ELF-1 (cell line): ENCODE data around the gene NTHL1.

ENCODE experiments used
- DNase-seq: peaks from one replicate; pipeline ENCODE4 v3.0.0-alpha.2; 2016; ENCODE audit warnings: low read depth, low spot score

NTHL1 gene

DNA sequence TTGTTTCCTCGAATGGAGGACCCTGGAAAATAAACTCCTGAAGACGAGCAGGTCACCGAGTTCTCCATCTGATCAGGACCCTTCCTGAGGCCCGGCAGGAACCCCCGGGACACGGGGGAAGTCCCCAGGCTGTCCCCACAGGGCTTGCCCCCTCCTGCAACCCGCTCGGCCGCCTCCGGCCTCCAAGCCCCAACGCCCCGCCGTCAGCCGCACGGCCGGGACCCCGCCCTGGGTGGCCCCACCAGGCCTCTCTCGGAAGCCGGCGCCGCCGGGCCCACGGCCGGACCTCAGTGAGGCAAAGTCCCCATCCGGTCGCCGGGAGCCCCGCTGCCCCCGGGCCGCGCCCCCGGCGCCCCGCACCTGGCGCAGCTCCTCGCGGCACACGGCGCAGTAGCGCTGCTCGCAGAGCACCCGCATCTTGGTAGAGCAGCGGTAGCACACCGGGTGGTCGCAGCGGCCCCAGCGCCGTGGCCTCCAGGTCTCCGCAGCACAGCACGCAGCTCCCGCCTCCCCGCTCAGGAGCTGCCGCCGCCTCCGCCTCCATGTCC, 38.4 kb downstream of the NTHL1 start:
- DNase-seq: no peak

DNA sequence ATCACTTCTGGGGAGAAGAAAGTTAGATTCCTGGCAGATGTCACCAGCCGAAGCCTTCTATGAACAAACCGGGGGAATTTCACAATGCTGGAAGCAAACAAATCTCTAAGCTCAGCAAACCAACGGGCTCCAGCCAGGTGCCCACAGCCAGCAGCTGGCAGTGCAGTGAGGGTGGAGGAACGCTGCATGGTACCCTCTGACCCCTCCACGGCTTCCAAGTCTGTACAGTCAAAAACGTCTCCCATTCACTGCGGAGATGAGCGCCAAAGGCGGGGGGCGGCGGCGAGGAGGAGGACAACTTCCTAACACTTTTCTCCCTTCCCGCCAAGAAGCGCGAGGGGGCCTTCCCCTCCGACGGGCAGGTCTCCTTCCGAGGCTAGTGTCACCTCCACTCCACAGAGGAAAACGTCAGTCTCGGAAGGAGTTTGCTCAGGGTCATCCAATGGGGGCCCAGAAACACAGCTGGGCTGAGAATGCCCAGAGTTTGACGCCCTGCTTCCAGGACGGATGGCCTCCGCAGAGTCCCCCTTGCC, 38.9 kb downstream of the NTHL1 start:
- DNase-seq: no peak

DNA sequence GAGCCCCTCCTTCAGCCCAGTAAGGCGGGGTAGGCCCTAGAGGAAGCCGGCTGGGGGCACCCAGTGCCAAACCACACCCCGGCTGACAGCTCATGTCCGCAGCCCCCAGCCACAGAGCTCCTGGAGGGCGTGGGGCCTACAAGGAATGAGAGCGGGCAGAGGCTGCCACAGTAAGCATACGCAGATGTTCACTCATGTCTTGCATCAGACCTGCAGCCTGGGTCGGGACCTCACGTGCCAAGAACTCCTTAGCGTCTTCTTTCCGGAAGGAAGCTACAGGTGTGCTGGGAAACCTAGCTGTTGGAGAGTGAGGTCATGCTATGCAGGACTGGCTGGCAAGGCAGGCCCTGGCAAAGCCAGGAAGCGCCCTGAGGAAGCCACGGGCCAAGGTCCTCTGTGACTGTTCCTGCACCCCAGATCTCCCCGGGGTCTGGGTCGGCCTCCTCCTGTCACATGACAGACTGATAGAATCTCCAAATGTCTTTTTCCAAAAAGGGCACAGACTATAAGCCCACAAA, 39.6 kb downstream of the NTHL1 start:
- DNase-seq: no peak

DNA sequence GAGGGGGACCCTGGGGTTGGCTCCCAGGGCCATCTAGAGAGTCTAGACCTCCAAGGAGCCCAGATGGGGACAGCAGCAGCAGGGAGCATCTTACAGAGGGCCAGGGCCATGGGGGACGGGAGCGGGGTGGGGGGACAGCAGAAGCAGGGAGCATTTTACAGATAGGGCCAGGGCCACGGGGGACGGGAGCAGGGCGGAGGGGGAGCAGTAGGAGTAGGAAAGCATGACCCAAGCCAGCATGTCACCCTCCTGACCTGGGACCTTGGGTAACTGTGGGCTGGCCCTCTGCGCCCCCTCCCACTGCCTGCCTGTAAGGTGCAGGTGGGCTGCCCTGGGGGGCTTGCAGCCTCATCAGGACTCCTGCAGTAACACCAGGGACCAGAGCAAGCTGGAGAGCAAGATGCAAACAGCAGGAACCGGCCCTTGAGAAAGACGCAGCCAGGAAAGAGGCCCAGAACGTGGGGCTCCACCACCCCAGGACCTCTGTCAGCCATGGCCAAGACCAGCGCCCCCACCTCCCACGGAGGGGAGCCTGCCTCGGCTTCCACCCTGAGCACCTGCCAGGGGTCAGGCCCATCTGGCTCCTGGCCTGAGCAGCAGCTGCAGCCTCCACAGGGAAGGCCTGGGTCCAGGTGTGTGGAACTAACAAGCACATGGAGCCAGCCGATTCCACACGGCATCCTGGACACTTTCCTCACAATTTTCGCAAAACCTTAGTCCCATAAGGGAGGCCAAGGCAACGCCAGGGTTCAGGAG, 40.4 kb downstream of the NTHL1 start:
- no peak for DNase-seq

GRCh38 chr16:2006317-2006716, 41.3 kb downstream of the NTHL1 start:
- DNase-seq: no peak

GRCh38 chr16:2005646-2006045, 42.0 kb downstream of the NTHL1 start:
- DNase-seq: no peak

GRCh38 chr16:2004795-2005517, 42.7 kb downstream of the NTHL1 start:
- no peak for DNase-seq

GRCh38 chr16:2003827-2004641, 43.6 kb downstream of the NTHL1 start:
- peak; percentile 98 for DNase-seq

DNA sequence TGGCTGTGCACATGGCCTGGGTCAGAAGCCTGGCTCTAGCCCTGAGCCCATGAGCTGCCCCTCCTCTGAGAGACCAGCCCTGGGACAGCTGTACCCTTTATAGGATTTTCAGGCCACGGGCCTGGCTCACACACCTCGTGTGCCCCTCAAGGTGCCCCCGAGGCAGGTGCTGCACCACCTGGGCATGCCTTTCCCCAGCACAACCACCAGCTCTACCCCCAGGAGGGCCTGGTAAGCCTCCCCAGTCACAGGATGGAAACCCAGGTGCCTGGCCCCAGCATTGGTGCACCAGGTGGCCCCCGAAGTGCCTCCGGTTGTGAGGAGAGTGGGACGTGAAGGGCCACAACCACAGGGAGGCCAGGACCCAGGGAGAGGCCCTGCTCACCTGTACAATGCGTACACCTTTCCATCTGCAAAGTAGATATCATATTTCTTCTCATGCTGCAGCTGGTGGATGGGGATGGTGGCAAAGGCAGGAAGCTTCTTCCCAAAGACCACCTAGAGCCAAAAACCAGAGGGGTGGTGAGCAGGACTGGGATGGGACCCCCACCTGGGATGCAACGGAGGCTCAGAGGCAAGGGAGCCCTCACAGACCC, 44.3 kb downstream of the NTHL1 start:
- no peak for DNase-seq

GRCh38 chr16:2002406-2003230, 45.0 kb downstream of the NTHL1 start:
- no peak for DNase-seq

DNA sequence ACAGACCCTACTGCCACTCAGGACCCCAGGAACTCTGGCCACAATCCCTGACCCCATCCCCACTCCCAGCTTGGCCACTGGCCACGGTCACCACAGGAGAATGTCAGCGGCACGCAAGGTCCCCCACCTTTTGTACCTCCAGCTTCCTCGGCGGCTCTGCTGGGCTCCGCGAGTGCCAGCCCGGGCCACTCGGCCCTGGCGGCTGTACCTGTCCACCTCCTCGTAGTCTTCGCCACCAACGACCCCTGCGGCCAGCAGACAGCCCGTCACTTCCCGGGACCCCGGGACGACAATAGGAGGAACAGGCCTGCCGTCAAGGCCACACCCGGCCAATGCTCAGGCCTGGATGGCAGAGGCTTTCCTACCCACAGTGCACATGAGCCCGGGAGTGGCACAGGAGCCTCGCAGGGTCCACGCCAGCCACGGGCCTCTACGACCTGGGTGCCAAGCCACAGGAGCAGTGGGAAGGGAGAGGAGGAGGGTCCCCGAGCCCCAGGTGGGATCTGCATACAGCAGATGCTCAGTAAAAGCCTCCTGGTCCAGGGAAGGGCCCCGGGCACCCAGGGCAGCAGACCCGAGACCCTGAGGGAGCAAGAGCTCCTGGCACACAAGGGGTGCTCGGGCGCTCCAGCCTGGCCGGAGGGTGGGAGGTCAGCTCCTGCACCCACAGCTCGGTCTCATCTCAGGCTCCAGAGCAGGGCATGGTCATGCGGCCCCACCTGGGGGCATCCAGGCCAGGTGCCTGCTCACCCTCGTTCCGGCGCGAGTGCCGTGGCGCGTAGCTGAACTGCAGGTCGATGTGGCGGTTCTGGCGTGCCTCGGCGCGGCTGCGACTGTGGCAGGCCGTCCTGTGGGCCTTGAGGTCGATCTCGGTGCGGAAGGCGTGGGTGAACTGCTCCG, 45.9 kb downstream of the NTHL1 start:
- no peak for DNase-seq

DNA sequence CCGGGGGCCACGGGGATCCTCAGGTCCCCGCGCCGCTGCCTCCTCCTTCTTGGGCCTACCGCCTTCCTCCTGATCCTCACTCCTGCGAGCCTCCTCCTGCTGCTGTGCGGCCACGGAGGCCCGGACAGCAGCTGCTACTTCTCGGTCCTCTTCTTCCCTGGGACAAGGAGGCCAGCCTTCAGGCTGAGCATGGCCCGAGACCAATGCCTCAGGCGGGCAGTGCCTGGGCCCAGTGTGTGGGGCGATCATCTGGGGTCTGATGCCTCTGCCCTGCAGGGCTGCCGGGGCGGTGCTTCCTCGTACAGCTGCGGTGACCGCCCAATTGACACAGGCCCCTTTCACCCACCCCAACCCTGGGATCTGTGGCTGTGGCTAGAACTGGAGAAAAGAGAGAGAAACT, 46.6 kb downstream of the NTHL1 start:
- DNase-seq: no peak

DNA sequence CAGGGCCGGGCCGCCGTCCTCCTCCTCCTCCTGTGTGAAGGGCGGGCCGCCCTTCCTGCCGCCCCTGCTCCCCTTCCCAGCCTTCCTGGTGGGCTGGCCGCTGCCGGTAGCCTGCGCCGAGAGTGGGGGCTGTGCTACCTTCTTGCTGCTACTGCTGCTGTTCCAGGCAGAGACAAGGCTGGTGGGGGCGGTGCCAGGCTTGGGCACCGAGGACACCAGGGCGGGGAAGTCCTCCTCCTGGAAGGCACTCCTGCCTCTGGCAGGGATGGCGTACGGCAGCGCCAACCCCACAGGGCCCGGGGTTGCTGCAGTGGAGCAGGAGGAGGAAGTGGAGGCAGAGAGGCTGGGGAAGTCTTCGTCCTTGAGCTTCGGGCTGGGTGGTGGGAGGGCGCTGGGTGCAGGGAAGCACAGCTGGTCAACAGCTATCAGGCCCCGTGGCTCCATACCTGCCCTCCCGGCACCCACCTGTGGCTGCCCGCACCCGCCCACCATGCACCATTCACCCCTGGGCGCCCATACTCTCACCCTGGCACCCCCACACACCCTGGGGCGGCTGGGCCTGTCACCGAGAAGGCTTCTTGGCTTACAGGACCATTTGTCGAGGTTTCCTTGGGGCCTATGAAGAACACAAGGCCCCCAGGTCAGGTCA, 47.6 kb downstream of the NTHL1 start:
- no peak for DNase-seq

DNA sequence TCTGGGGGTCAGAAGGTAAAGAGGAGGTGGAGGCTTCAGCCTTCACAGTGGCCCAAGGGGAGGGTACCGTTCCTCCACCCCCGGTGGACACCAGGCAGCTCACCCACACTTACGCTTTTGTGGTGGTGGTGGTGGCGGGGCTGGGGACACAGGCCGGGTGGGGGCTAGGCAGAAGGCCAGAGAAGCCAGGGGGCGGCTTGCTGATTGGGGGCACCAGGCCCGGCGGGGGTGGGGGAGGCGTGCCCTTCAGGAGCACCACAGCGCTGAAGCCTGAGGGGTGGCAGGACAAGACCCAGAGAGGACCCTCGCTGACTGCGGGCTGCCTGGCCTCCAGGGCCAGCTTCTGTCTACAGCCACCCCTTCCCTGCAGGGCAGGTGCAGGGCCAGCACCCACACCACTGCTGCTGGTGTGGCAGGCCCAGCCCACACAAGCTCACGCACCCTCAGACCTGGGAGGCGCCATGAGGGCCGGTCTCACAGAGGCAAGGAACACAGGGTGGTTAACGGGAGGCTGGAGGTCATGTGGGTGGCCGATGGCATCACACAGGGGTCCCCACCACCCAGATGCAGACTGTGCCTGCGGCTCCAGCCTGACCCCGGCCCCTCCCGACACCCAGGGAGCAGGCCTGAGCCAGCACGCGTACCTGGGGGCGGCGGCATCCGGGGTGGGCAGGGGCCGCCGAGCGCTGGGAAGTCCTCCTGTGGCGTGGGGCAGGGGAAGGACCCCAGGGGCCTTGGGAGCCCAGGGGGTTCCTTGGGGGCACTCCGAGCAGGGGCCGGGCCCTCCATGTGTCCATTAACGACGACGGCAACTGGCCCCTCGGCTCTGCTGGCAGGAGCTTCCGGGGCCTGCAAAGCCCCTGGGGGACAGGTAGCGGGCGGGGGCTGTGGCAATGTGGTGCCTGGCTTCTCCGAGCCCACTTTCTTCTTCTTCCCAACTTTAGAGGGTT, 48.5 kb downstream of the NTHL1 start:
- DNase-seq: no peak

GRCh38 chr16:1998360-1998835, 49.2 kb downstream of the NTHL1 start:
- no peak for DNase-seq

- DNase-seq: no peak
Measured at GRCh38 chr16:1997494-1998359, 49.9 kb downstream of the NTHL1 start.
